ENCODE measurements around the gene MYRIP. TPM values are rescaled to one million over a fixed set of nuclear protein-coding genes. Genes with fewer than 3 reads are reported as not detected.

Gene MYRIP
- total and polyA plus RNA-seq, 2 of the 4 experiments (the other 2 are of a cell fraction) = not detected

DNA sequence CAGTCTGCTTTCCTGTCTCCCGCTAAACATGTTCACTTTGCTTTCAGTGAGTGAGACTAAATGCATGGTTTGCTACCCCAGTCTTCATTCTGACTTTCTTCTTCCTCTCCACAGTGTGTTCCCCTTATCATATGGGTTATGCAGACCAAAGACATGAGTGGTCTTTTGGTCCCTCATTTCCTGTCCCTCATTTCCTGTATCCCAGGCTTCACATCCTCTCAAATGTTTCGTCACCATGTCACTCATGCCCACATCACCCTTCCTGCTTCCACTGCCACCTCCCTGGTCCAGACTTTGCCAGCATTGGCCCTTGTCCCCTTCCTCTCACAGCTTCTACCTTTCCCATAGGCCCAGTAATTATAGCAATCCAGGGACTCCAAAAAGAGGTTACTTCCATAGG, 209.0 kb downstream of the MYRIP start:
- H3K79me1 ChIP-seq (ENCODE audit: low read depth in 1 of 2, low read length in 2 of 2) = no peaks in the 10 kb centered on the region
- no peak overlapping the region for H4K5ac ChIP-seq (ENCODE audit: low read depth, low read length)
- H2BK15ac ChIP-seq (ENCODE audit: low read depth, low read length) = no peak overlapping the region
- ATAC-seq (ENCODE audit: low read depth) (no peak), DNase-seq (no peak)
- WGBS, 2 experiments (ENCODE audit: extremely low coverage in 2 of 2, insufficient read length in 1 of 2) = 20% methylated on average over 1 of the region's 2 CpGs; no CpG with 5 or more reads in 1 of the 2 experiments
- H3K4me3 ChIP-seq (ENCODE audit: insufficient read depth, low read depth, low read length) = no peak overlapping the region
- ChIA-PET CTCF (no interaction called here), POLR2A (ENCODE audit: unreplicated experiment) (no interaction called here)
- H2BK120ac ChIP-seq (ENCODE audit: low read depth, low read length) = no peak overlapping the region
- H2BK20ac ChIP-seq (ENCODE audit: low read depth, low read length) = no peak overlapping the region
- H3K14ac ChIP-seq (replicated peaks; ENCODE audit: low read depth, low read length) = no peak overlapping the region
- H3K56ac ChIP-seq (ENCODE audit: extremely low read depth, insufficient read depth, low read length) = no peak overlapping the region
- intact Hi-C loops (cut with micrococcal nuclease) (no loop called here), in situ Hi-C loops (cut with MboI; ENCODE audit: low sequenced_read_pairs) (no loop called here), dilution Hi-C loops (cut with HindIII; ENCODE audit: low sequenced_read_pairs, unreplicated experiment) (no loop called here)
- no peak overlapping the region for H2AFZ ChIP-seq (replicated peaks; ENCODE audit: low read length, poor library complexity)
- H2AK9ac ChIP-seq (replicated peaks; ENCODE audit: low read depth, low read length, poor library complexity) = no peak overlapping the region
- H3K9ac ChIP-seq (ENCODE audit: low read depth, low read length) = no peak overlapping the region
- H4K20me1 ChIP-seq (ENCODE audit: insufficient read depth, low read length) = no peaks in the 10 kb centered on the region
- TF ChIP-seq RFX5 (IDR thresholded peaks at IDR 0.05; ENCODE audit: low read depth, low read length) (no peak), MXI1 (IDR thresholded peaks at IDR 0.05; ENCODE audit: borderline replicate concordance, low read depth, low read length) (no peak), POLR2A (IDR thresholded peaks at IDR 0.05; ENCODE audit: low read depth, low read length) (no peak), BHLHE40 (IDR thresholded peaks at IDR 0.05; ENCODE audit: low read depth, low read length) (no peak), SMC3 (IDR thresholded peaks at IDR 0.05; ENCODE audit: low read depth, low read length) (no peak), MAZ (IDR thresholded peaks at IDR 0.05; ENCODE audit: borderline replicate concordance, low read depth, low read length) (no peak), NFE2L2 (IDR thresholded peaks at IDR 0.05; ENCODE audit: low read depth, low read length) (no peak), RAD21 (IDR thresholded peaks at IDR 0.05; ENCODE audit: low read length) (no peak), CHD1 (IDR thresholded peaks at IDR 0.05; ENCODE audit: low read depth, low read length) (no peak), MAFK (IDR thresholded peaks at IDR 0.05; ENCODE audit: low read depth, low read length) (no peak), CEBPB (IDR thresholded peaks at IDR 0.05; ENCODE audit: low read depth, low read length) (no peak), FOS (IDR thresholded peaks at IDR 0.05; ENCODE audit: low read depth, low read length) (no peak)
- TF ChIP-seq, protein P1, sequence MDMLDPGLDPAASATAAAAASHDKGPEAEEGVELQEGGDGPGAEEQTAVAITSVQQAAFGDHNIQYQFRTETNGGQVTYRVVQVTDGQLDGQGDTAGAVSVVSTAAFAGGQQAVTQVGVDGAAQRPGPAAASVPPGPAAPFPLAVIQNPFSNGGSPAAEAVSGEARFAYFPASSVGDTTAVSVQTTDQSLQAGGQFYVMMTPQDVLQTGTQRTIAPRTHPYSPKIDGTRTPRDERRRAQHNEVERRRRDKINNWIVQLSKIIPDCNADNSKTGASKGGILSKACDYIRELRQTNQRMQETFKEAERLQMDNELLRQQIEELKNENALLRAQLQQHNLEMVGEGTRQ (IDR thresholded peaks at IDR 0.05; ENCODE audit: low read depth, low read length) = no peak
- TF ChIP-seq, protein P2, sequence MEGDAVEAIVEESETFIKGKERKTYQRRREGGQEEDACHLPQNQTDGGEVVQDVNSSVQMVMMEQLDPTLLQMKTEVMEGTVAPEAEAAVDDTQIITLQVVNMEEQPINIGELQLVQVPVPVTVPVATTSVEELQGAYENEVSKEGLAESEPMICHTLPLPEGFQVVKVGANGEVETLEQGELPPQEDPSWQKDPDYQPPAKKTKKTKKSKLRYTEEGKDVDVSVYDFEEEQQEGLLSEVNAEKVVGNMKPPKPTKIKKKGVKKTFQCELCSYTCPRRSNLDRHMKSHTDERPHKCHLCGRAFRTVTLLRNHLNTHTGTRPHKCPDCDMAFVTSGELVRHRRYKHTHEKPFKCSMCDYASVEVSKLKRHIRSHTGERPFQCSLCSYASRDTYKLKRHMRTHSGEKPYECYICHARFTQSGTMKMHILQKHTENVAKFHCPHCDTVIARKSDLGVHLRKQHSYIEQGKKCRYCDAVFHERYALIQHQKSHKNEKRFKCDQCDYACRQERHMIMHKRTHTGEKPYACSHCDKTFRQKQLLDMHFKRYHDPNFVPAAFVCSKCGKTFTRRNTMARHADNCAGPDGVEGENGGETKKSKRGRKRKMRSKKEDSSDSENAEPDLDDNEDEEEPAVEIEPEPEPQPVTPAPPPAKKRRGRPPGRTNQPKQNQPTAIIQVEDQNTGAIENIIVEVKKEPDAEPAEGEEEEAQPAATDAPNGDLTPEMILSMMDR (conservative IDR thresholded peaks at IDR 0.05; ENCODE audit: low read depth, low read length) = no peak
- TF ChIP-seq, protein P3, sequence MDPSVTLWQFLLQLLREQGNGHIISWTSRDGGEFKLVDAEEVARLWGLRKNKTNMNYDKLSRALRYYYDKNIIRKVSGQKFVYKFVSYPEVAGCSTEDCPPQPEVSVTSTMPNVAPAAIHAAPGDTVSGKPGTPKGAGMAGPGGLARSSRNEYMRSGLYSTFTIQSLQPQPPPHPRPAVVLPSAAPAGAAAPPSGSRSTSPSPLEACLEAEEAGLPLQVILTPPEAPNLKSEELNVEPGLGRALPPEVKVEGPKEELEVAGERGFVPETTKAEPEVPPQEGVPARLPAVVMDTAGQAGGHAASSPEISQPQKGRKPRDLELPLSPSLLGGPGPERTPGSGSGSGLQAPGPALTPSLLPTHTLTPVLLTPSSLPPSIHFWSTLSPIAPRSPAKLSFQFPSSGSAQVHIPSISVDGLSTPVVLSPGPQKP (IDR thresholded peaks at IDR 0.05; ENCODE audit: borderline replicate concordance, low read depth, low read length) = no peak
- H3K27ac ChIP-seq (ENCODE audit: insufficient read depth, low read length) = no peak overlapping the region
- no peak overlapping the region for H2AK5ac ChIP-seq (ENCODE audit: low read depth, low read length)
- no peak overlapping the region for H3K23ac ChIP-seq (ENCODE audit: low read depth, low read length)
- H3K18ac ChIP-seq (ENCODE audit: low read depth, low read length) = no peak overlapping the region
- H4K91ac ChIP-seq (ENCODE audit: insufficient read depth, low read depth, low read length) = no peak overlapping the region
- no peaks in the 10 kb centered on the region for H3K4me1 ChIP-seq (ENCODE audit: control insufficient read depth, insufficient read depth, low read length)
- no peak overlapping the region for H4K8ac ChIP-seq (ENCODE audit: low read depth in 2 of 2, low read length in 2 of 2)
- H2BK5ac ChIP-seq (ENCODE audit: low read depth, low read length, poor library complexity, severe bottlenecking) = no peak overlapping the region
- peaks cover 23% of the 10 kb centered on the region for H3K9me3 ChIP-seq (ENCODE audit: control insufficient read depth, insufficient read depth, low read length)
- H3K9me1 ChIP-seq (ENCODE audit: insufficient read depth, low read length) = no peaks in the 10 kb centered on the region
- BruUV-seq (replicated peaks) = no TSS peak
- H3K36me3 ChIP-seq (ENCODE audit: control insufficient read depth, insufficient read depth, low read length) = no peaks in the 10 kb centered on the region
- no peaks in the 10 kb centered on the region for H3K27me3 ChIP-seq (ENCODE audit: control insufficient read depth, insufficient read depth, low read length)
- H3K4ac ChIP-seq (ENCODE audit: low read depth, low read length) = no peak overlapping the region
- H3K4me2 ChIP-seq (ENCODE audit: low read depth, low read length) = no peak overlapping the region
